Neural cell (in vitro differentiated cells): ENCODE measurements around the gene MSGN1.

Experiments
- EP300 ChIP-seq: fragments of 450-650 bp; conservative IDR thresholded peaks from 2 replicates; pipeline ENCODE4 v1.6.1; 2014; ENCODE audit warnings: antibody characterized with exemption, mild to moderate bottlenecking, moderate library complexity; ENCODE audit not compliant: poor library complexity, severe bottlenecking
- TF ChIP-seq, protein P1 (sequence below): fragments of 450-650 bp; IDR thresholded peaks from 2 replicates; pipeline ENCODE4 v1.5.1; 2014; ENCODE audit warnings: antibody characterized with exemption, mild to moderate bottlenecking, moderate library complexity; ENCODE audit not compliant: poor library complexity, severe bottlenecking

DNA sequence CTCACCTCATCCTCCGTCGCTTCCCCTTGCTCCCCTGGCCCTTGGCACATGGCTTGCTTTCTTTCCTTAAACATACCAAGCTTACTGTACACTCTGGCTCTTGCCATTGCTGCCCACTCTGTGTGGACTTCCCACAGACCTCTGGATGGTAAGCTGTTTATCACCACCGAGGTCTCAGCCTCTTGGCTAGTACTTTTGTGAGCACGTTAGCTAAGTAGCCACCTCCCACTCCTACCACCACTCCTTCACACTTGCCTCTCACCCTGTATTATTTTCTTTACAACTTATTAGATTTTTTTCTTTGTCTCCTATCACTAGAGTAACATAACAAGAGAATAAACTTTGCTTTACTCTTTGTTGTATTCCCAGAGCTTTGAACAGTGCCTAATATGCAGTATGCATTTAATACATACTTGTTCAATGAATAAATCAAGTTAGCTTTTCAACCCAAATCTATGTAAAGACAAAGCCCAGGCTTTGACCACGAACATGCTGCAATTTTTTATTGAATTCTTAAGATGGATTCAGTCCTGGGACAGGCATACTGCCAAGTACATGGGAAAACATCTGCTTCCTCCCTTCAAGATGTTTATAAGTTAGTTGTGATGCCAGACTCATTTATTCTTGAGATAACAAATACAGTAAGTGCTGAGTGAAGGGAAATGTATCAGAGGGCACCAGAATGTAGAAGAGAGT is 25.0 kb upstream of the MSGN1 start:
- TF ChIP-seq, protein P1, sequence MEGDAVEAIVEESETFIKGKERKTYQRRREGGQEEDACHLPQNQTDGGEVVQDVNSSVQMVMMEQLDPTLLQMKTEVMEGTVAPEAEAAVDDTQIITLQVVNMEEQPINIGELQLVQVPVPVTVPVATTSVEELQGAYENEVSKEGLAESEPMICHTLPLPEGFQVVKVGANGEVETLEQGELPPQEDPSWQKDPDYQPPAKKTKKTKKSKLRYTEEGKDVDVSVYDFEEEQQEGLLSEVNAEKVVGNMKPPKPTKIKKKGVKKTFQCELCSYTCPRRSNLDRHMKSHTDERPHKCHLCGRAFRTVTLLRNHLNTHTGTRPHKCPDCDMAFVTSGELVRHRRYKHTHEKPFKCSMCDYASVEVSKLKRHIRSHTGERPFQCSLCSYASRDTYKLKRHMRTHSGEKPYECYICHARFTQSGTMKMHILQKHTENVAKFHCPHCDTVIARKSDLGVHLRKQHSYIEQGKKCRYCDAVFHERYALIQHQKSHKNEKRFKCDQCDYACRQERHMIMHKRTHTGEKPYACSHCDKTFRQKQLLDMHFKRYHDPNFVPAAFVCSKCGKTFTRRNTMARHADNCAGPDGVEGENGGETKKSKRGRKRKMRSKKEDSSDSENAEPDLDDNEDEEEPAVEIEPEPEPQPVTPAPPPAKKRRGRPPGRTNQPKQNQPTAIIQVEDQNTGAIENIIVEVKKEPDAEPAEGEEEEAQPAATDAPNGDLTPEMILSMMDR: no peak
- no peak for TF ChIP-seq EP300
